ENCODE results near the gene CFAP251. TPM values are rescaled to one million over a fixed set of nuclear protein-coding genes. Genes with fewer than 3 reads are reported as not detected.

Gene CFAP251
- 1.6 and 2.9 TPM in 2 replicates for total RNA-seq

GRCh38 chr12:121917950-121918678 is at the start of gene CFAP251:
Gene CFAP251 (plus strand): TSS chr12:121918592. CDS start chr12:121921306, 2,714 bp downstream.

GRCh38 chr12:121888478-121889273 is 29.7 kb upstream of the CFAP251 start, which contains the start of gene PSMD9:
Gene PSMD9 (plus strand): TSS chr12:121888790. CDS start chr12:121888857, 67 bp downstream.

GRCh38 chr12:122021822-122022392 is 103.5 kb downstream of the CFAP251 start, which contains the start of gene BCL7A:
Gene BCL7A (plus strand): TSS chr12:122021884. CDS start chr12:122022092, 208 bp downstream.

Small RNA genes within 50 kb of the gene (small RNA-seq; reads per million reads assigned to genes)
- not detected for gene AC069503.3
- not detected for gene RF00017
- gene RNU7-170P: not detected

Other genes starting within 250 kb of the CFAP251 start
- gene MORN3, start 248.9 kb upstream of the CFAP251 start, total RNA-seq: 0.65 and 0.67 TPM in 2 replicates
- 9.2 and 13.1 TPM in 2 replicates for gene TMEM120B, start 205.8 kb upstream of the CFAP251 start, total RNA-seq
- 14.9 and 15.7 TPM in 2 replicates for gene RHOF, start 124.9 kb upstream of the CFAP251 start, total RNA-seq
- 6.5 and 7.2 TPM in 2 replicates for gene SETD1B, start 114.6 kb upstream of the CFAP251 start, total RNA-seq
- not detected in 2 replicates for gene HPD, start 59.7 kb upstream of the CFAP251 start, total RNA-seq
- gene PSMD9, start 29.8 kb upstream of the CFAP251 start, total RNA-seq: 29.7 and 82.3 TPM in 2 replicates
- gene BCL7A, start 103.3 kb downstream of the CFAP251 start, total RNA-seq: 9.1 and 9.7 TPM in 2 replicates
- gene MLXIP, start 160.2 kb downstream of the CFAP251 start, total RNA-seq: 20.7 and 26.1 TPM in 2 replicates